NCI-H1694 (cell line): ENCODE measurements around the gene H1-8.

Experiments used
- DNase-seq: peaks from one replicate; lab custom pipeline; 2025; lab: John Stamatoyannopoulos, UW

The H1-8 gene

GRCh38 chr3:129573493-129573892 is 30.5 kb downstream of the H1-8 start:
- DNase-seq = no peak

DNA sequence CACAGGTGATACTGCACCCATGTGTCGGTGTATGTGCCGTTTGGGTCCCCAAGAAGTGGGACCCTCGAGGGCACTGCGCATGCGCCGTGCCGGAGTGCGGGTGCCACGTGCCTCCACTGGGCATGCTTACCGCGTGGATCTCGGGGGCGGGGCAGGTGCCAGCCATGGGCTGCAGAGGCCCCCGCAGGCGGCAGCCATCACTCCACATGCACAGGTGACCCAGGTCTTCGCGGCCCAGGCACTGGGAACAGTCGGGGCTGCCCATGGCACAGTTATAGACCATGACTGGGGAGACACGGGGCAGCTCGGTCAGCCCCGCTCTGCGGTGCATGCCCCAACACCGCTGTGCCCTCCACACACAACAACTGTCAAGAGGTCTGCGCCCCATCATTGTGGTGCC is 31.2 kb downstream of the H1-8 start:
- no peak for DNase-seq

- DNase-seq = no peak
Measured at GRCh38 chr3:129575233-129575996, 32.4 kb downstream of the H1-8 start.

DNA sequence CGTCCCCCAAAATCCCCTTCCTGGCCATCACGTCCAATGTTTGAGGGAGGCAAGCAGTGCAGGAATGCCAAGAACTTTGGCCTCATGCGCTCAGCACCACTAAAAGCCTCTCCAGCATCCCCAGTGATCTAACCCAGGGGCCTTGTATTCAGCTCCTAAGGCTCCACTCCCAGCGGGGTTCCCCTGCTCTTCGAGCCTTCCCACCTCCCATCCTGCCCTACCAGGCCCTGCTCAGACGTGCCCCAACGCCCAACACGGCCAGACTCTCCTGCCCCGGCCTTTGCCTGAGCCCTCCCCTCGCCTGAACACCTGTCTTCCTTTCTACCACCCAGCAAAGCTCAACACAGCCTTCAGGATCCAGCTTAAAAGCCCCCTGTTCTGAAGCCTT is 33.0 kb downstream of the H1-8 start:
- DNase-seq = no peak

GRCh38 chr3:129576514-129577352 is 33.8 kb downstream of the H1-8 start:
- peak; percentile 41 for DNase-seq

DNA sequence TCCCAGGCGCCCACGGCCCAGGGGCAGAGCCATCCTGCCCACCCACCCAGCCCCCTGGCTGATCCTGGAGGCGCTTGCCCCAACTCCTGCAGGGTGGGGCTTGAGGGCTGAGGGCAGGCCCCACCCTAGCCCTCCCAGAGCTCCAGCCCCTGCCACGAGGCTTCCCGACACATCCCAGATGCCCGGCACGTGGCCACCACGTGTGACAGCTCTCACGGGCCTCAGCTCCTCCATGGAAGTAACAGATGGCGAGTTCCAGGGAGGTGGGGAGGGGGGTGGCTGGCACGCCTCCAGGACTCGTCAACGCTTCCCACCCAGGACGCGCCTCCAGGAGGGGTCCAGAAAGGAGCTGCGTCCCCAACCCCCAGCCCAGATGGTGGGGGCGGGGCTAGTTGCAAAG is 34.4 kb downstream of the H1-8 start:
- DNase-seq = peak; percentile 96

- peak; percentile 26 for DNase-seq
Measured at GRCh38 chr3:129577925-129578786, 35.2 kb downstream of the H1-8 start.

- DNase-seq = no peak
Measured at GRCh38 chr3:129579991-129580390, 37.0 kb downstream of the H1-8 start.

DNA sequence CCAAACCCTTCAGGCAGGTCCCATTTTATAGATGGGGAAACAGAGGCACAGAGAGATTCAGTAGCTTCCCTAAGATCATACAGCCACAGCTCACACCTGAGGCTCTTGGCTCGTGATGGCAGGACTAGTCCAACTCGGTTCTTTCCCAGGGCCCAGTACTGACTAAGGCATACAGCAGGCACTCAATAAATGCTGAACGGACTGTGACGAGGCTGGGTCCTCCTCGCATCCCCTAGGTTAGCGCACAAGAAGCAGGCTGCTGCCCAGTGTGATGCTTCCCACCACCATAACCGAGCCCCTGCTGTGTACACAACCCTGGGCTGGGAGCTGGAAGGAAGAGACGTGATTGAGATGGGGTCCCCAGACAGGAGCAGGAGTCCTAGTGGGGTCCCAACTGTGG is 38.6 kb downstream of the H1-8 start:
- no peak for DNase-seq

DNA sequence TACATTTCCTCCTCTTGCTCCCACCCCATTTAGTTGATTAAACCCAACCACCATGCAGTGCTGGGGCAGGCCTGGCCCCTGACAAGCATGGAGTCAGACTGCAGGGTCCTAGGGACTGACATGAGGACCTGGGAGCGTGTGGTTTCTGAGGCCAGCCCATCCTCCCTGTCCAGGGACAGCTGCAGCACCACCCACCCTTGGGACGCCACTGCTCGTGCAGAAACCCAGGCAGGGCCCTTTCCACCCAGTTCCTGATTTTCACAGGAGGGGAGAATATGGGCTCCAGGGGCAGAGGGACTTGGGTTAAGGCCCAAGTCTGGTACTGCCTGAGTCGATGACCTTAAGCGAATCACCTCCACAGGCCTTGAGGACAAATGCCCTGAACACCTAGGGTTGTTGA is 39.8 kb downstream of the H1-8 start:
- no peak for DNase-seq

GRCh38 chr3:129583289-129583688 is 40.3 kb downstream of the H1-8 start:
- DNase-seq = no peak

DNA sequence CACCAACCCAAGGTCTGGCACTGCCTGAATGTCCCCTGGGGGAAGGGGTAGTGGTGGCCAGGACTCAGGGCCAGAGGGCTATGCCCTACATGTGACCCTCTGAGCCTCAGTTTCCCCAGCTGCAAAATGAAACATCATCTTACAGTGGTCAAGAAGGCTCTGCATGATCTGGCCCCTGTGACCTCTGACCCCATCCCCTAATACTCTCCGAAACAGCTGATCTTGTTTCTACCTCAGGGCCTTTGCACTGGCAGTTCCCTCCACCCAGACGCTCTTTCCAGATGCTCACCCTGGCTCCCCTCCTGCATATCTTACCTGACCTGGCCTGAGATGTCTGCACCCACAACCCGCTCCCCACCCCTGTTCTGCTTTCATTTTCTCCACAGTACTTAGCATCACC is 41.7 kb downstream of the H1-8 start:
- DNase-seq = no peak

DNA sequence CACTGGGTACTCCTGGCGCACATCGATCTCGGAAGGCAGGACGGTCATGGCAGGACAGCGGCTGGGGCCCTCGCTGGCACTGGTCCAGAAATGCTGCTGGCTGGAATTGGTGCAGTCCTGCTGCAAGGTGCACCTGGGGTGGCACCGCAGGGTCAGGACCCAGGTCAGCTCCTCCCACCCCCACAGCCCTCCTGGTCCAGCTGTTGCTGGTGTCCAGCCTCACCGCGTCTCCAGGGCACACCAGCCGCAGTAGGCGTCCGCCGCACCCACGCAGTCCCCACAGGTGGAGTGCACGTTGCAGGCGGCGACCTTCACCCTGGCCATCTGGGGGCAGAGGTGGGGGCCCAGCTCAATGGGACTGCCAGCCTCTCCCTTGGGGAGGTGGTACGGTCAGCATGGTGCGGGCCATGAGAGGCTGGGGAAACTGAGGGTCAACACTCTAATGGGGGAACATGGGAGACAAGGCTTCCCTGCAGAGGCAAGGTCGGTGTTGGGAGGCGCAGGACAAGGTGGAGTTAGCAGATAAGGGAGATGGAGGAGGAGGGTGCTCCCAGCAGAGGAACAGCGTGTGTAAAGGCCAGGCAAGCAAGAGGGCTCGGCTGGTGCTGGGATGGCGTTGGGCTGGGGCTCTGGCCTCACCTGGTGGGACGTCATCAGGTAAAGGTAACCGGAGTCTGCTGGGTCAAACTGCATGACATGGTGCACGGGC is 43.1 kb downstream of the H1-8 start:
- DNase-seq = no peak

GRCh38 chr3:129586746-129587430 is 43.9 kb downstream of the H1-8 start:
- DNase-seq = no peak

DNA sequence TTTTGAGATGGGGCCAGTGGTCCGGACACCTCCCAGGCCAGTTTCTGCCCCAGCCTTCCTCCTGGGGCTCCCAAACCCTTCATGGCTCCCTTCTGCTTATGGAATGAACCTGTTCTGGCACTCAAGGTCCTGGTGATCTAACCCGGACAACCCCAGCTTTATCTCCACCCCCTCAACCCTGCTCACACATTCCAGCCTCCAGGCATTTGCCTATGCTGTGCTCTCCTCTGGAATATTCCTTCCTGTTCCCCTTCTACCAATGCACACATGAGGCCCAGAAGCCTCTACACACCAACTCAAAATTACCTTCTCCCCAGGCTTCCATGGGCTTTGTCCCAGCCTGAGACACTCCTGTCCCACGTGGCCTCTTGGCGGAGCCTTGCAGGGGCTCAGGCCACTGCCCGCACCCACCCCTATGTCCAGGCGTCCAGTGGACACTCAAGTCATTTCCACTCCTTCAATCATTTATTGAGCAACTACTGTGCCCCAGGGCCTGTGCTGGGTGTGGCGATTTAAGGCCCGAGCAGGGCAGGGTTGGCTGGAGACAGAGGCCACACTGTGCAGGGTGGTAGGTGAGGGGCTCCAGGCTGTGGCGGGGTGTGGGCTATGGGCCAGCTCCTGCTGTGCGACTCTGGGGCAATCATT is 44.7 kb downstream of the H1-8 start:
- DNase-seq = no peak

DNA sequence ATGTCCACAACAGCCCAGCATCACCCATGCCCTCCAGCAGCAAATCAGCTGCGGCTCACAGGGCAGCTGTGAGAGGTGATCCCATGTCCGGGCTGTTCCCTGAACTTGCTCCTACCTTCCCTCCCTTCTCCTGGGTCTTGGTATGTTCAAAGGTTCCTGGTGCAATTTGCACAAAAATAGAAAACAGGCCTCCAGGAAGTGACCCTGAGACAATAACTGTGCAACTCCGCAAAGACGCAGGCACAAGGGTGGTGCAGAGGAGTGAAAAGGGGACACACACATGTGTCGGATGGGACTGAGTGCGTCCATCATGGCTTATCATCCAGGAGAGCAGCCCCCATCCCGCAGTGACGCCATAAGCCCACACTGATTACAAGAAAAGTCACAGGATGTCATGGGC is 47.2 kb downstream of the H1-8 start:
- no peak for DNase-seq

- DNase-seq = no peak
Measured at GRCh38 chr3:129591932-129592331, 49.0 kb downstream of the H1-8 start.

DNA sequence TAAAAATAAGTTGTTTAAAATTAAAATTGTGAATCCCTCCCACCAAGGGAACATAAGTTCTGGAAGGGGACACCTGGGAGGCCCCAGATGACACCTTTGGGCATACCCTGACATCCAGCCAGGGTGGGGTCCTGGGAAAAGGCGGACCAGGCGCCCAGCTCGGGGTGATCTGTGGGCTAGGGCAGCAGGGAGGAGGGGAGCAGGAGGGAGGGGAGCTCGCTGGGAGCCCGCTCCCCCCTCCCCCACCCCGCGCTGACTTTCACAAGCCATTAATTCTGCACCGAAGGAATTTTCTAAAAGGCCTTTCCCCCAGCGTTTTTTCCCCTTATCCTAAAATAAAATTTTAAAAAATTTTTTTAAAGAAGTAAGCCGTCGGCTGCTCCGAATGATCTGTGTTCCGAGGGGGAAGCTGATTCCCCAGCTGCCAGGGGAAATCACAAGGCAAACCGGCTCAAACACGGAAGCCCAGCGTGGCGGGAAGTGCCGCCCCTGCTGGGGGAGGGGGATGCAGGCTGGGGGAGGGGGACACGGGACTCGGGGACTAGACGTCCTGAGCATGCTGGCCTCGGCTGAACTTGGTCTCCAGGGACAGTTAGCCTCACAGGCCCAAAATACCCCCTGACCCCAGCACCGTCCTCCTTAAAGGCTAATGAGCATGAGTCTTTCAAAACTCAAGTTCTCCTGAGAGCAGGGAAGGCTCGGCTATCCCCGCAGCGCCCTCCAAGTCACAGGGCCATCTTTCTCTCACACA is 49.6 kb downstream of the H1-8 start:
- no peak for DNase-seq

DNA sequence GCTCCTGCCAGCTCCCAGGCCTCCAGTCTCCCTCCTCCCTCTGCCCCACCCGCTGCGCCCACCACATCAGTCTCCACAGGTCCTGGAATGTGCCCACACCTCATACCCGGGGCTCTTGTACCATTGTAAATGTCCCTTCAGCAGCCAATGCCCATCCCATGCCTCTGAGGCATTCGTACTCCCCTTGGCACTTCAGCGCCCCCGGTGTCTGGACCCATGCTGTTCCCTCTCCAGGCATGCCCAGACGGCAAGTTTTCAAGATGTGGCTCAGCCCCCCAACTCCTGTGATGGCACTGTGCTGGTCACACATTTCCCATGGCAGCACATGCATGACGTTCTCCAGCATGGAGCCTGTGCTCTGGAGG is 50.2 kb downstream of the H1-8 start:
- no peak for DNase-seq
